T-helper 2 cell treated with Interferon-gamma antibody and Interleukin-4, amounts not matched to agents 5 μg/mL and 100 μg/mL, for 36 hours (primary cell): Measurements from ENCODE around the gene SECISBP2.
"Not testable (repeated sequence)": the region's sequence is repeated elsewhere in the genome, so short reads cannot be mapped to it uniquely, and the experiment has no call there.

Experiments
- DNase-seq: peaks from one replicate; pipeline ENCODE4 v3.0.0; 2021; ENCODE audit warnings: low spot score
- H3K27ac Mint-ChIP-seq: one replicate; pipeline ENCODE4 v1.8.0; 2021; ENCODE audit warnings: mild to moderate bottlenecking, mixed read lengths
- H3K27me3 Mint-ChIP-seq: one replicate; pipeline ENCODE4 v1.8.0; 2021; ENCODE audit warnings: low read depth, mixed read lengths
- H3K36me3 Mint-ChIP-seq: one replicate; pipeline ENCODE4 v1.8.0; 2021; ENCODE audit warnings: low read depth, mixed read lengths
- H3K4me1 Mint-ChIP-seq: one replicate; pipeline ENCODE4 v1.8.0; 2021; ENCODE audit warnings: low read depth, mixed read lengths
- H3K4me3 Mint-ChIP-seq: one replicate; pipeline ENCODE4 v1.8.0; 2022; ENCODE audit warnings: mild to moderate bottlenecking, moderate library complexity, mixed read lengths
- H3K9me3 Mint-ChIP-seq: one replicate; pipeline ENCODE4 v1.8.0; 2021; ENCODE audit warnings: mixed read lengths

The SECISBP2 gene

DNA sequence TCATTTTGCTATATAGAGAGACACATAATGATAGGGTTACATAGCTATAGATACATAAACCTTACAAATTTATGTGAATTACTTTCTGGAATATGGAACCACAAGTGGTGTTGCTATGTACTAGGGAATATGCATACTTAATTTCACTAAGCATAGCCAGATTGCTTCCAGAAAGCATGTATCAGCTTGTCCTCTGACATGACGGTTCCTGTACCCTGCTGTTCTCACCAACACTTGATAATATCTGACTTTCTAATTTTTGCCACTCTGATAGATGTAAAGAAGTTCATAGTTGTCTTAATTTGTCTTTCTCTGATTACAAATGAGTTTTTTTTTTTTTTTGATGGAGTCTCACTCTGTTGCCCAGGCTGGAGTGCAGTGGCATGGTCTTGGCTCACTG lies 25.3 kb upstream of the SECISBP2 start:
- Mint-ChIP-seq H3K9me3 (peaks cover 14% of the 10 kb centered on the region), H3K27me3 (peaks cover 20% of the 10 kb centered on the region), H3K4me3 (no peak overlapping the region), H3K27ac (no peak overlapping the region), H3K4me1 (no peaks in the 10 kb centered on the region), H3K36me3 (no peaks in the 10 kb centered on the region)
- no peak for DNase-seq

DNA sequence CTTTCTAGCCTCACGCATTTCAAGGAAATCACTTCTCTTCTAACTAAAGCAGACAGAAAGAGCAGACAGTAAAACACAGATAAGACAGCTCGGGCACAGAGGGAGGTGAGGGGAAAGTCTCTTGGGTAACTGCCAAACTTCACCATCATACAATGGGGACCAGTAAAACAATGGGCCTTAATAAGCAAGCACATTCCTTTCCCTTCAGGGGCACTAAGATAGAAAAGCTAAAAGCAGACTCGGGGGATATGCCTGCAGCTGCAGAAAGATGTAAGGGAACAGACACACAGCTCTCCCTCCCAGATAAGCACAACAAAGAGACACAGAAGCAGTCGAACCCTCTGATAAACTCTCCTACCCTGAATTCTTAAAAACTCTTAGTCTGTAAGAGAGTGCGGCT lies 22.9 kb upstream of the SECISBP2 start:
- Mint-ChIP-seq H3K9me3 (peaks cover 14% of the 10 kb centered on the region), H3K27me3 (peaks cover 19% of the 10 kb centered on the region)
- no peak for DNase-seq

DNA sequence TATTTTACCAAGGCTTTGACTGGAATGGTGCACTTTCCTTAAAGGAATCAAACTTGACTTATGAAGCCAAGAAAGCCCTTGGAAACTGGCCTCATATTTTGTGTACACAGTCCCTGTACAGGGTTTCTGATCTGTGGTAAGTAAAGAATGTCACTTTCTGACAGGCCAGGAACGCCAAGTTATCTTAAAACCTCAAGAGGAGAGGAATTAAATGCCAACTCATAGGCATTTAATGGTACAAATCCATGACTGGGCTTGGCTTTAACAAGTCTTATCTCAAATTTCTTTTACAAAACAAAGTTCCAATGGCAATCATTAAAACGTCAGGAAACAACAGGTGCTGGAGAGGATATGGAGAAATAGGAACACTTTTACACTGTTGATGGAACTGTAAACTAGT lies 16.3 kb upstream of the SECISBP2 start:
- not testable (repeated sequence) for H3K4me1 Mint-ChIP-seq, H3K9me3 Mint-ChIP-seq, DNase-seq, H3K27ac Mint-ChIP-seq, H3K36me3 Mint-ChIP-seq, H3K27me3 Mint-ChIP-seq, H3K4me3 Mint-ChIP-seq

More for the DNA sequence above, 22.9 kb upstream of the SECISBP2 start:
- Mint-ChIP-seq H3K27ac (no peak overlapping the region), H3K4me3 (no peak overlapping the region), H3K4me1 (no peaks in the 10 kb centered on the region), H3K36me3 (no peaks in the 10 kb centered on the region)

DNA sequence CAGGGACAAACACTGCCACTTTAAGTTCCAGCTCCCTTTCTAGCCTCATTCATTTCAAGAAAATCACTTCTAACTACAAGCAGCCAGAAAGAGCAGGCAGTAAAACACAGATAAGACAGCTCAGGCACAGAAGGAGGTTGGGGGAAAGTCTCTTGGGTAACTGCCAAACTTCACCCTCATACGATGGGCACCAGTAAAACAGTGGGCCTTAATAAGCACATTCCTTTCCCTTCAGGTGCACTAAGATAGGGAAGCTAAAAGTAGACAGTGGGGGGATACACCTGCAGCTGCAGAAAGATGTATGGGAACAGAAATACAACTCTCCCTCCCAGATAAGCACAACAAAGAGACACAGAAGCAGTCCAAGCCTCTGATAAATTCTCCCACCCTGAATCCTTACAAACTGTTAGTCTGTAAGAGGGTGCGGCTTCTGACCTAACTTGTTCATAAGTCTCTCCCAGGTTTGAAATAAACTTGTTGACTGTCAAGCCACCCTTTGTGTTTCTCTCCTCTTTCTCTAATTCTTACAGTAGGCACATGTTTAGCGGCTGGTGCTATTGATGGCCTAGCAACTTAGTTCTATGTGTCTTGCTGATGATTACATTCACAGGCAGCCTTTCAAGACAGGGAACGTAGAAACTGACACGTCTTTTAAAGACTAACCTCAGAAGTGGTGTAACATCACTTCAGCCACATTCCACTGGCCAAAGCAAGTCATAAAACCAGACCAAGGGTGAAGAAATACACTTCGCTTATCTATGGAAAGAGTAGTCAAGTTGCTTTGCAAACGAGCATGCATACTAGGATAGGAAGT lies 14.1 kb upstream of the SECISBP2 start:
- no peaks in the 10 kb centered on the region for H3K9me3 Mint-ChIP-seq
- peaks cover 5% of the 10 kb centered on the region for H3K4me1 Mint-ChIP-seq
- no peak overlapping the region for H3K4me3 Mint-ChIP-seq
- peaks cover 2% of the 10 kb centered on the region for H3K27me3 Mint-ChIP-seq
- no peak for DNase-seq
- H3K27ac Mint-ChIP-seq = no peak overlapping the region
- H3K36me3 Mint-ChIP-seq = peaks cover 6% of the 10 kb centered on the region

DNA sequence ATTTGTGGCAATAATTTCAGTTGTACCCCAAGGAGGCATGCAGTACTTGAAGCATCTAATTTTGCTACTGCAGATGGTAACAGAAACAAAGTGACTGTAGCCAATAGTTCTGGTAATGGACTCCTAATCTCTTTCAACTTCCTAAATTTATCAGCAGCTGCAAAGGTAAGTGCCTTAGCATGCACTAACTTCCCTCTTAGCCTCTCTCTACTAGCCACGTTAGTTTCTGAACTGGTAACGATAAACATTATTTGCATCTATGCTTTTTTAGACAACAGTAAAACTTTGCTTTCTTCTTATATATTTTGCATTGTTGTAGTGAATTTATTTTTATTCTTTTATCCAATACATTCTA lies 13.5 kb upstream of the SECISBP2 start:
- Mint-ChIP-seq H3K4me1 (peaks cover 8% of the 10 kb centered on the region), H3K27me3 (peaks cover 2% of the 10 kb centered on the region)
- DNase-seq = no peak

DNA sequence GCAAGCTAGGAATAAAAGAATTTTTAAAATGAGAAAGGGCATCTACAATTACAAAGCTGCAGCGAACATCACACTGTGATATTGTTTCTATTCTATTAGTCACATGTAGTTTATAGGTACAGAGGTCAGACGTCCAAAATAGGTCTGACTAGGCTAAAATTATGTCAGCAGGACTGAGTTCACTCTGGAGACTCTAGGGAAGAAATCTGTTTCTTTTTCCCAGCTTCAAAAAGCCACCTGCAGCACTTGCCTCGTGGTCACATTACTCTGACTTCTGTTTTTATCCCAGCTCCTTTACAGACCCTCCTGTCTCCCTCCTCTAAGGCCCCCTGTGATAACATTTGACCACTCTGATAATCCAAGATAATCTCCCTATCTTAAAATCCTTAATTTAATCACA lies 12.4 kb upstream of the SECISBP2 start:
- H3K36me3 Mint-ChIP-seq = peaks cover 12% of the 10 kb centered on the region
- H3K27ac Mint-ChIP-seq = no peak overlapping the region
- peaks cover 12% of the 10 kb centered on the region for H3K4me1 Mint-ChIP-seq
- no peaks in the 10 kb centered on the region for H3K9me3 Mint-ChIP-seq
- H3K4me3 Mint-ChIP-seq = no peak overlapping the region
- H3K27me3 Mint-ChIP-seq = peaks cover 3% of the 10 kb centered on the region
- no peak for DNase-seq

More for the DNA sequence above, 13.5 kb upstream of the SECISBP2 start:
- H3K36me3 Mint-ChIP-seq = peaks cover 8% of the 10 kb centered on the region
- no peak overlapping the region for H3K4me3 Mint-ChIP-seq
- H3K9me3 Mint-ChIP-seq = no peaks in the 10 kb centered on the region
- H3K27ac Mint-ChIP-seq = no peak overlapping the region

DNA sequence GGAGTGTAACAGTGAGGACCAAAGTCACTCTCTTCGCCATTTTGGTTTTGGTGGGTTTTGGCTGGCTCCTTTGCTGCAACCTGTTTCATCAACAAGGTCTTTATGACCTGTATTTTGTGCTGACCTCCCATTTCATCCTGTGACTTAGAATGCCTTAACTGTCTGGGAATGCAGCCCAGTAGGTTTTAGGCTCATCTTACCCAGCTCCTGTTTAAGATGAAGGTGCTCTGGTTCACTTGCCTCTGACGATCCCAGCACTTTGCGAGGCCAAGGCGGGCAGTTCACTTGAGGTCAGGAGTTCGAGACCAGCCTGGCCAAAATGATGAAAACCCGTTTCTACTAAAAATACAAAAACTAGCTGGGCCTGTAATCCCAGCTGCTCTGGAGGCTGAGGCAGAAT lies 9.1 kb upstream of the SECISBP2 start:
- Mint-ChIP-seq H3K36me3 (peaks cover 35% of the 10 kb centered on the region), H3K27ac (peak overlapping the region; percentile 100), H3K4me3 (peak overlapping the region; percentile 96), H3K27me3 (peaks cover 3% of the 10 kb centered on the region), H3K4me1 (peaks cover 27% of the 10 kb centered on the region), H3K9me3 (no peaks in the 10 kb centered on the region)
- DNase-seq = no peak

DNA sequence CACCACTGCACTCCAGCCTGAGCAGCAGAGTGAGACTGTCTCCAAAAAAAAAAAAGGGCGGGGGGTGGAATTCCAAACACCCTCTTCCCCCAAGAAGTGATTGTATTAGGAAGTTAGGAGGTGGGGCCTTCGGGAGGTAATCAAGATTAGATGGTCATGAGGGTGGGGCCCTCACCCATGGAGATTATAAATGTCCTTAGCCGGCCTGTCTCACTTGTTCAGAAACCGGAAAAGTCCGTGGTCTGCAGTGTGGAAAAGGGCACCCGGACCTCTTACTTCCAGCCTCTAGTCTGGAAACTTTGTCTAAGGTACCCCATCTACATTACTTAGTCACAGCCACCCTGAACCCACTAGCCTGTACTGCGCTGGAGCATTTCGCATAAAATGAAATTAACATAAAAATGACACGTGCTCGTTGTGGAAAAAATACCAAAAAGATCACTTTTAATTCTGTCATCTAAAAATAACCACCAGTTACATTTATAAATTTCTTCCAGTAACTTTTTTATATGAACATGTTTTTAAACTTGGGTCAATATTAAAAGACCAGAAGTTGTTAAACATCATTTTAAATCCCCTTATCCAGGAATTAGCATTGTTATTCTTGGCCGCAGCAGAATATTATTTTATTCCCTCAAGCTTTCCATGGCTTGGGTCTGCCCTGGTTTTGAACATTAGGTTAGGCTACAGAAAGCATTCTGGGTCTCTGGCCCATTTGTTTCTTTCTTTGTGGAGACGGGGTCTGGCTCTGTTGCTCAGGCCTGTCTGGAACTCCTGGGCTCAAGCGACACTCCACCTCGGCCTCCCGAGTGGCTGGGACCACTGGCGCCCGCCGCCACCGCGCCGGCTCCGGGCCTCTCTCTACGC lies 8.5 kb upstream of the SECISBP2 start:
- peaks cover 34% of the 10 kb centered on the region for H3K4me1 Mint-ChIP-seq
- H3K27ac Mint-ChIP-seq = peak overlapping the region; percentile 100

DNA sequence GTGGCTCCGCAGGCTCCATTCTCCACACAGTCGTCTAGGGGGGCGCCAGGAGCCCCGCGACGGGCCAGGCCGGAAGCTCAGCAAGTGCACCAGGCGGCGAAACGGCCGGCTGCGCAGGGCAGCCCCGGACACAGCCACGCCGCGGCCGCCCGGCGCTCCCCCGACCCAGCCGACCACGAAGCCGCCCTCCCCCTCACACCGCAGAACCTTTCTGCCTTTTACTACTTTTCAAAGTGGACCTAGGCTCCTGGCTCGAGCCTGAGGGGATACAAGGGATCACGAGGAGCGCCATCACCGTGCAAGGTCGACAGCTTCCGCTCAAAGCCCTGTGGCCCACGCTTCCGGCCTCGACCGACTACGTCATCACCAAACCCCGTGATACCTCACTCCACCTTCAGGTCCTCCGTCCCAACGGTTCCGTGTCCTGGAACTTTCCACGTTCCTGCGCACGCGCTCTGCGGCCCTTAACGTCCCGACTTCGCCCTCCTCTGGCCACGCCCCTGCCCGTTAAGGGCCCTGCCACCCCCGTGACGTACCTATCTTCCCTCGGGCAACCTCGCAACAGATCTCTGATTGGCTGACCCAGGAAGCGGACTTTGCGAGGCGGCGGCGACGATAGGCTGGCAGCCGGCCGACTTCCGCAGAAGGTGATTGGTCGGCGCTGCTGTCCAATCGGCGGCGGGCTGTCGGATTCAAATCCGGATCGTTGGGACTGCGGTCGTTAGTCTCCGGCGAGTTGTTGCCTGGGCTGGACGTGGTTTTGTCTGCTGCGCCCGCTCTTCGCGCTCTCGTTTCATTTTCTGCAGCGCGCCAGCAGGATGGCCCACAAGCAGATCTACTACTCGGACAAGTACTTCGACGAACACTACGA lies 7.6 kb upstream of the SECISBP2 start, which contains the start of gene CKS2:
Gene CKS2 (plus strand): TSS at position 721 of the 871 bp plus-strand sequence. CDS start 98 bp downstream, at position 819.
- Mint-ChIP-seq H3K36me3 (peaks cover 48% of the 10 kb centered on the region), H3K9me3 (no peaks in the 10 kb centered on the region), H3K4me1 (peaks cover 38% of the 10 kb centered on the region), H3K27me3 (peaks cover 3% of the 10 kb centered on the region), H3K27ac (peak within 1 kb of the TSS; percentile 100), H3K4me3 (peak within 1 kb of the TSS; percentile 96)
- peak; percentile 100 for DNase-seq

More for the DNA sequence above, 8.5 kb upstream of the SECISBP2 start:
- peaks cover 41% of the 10 kb centered on the region for H3K36me3 Mint-ChIP-seq
- H3K9me3 Mint-ChIP-seq = no peaks in the 10 kb centered on the region
- H3K27me3 Mint-ChIP-seq = peaks cover 3% of the 10 kb centered on the region
- DNase-seq = no peak
- peak overlapping the region; percentile 96 for H3K4me3 Mint-ChIP-seq

DNA sequence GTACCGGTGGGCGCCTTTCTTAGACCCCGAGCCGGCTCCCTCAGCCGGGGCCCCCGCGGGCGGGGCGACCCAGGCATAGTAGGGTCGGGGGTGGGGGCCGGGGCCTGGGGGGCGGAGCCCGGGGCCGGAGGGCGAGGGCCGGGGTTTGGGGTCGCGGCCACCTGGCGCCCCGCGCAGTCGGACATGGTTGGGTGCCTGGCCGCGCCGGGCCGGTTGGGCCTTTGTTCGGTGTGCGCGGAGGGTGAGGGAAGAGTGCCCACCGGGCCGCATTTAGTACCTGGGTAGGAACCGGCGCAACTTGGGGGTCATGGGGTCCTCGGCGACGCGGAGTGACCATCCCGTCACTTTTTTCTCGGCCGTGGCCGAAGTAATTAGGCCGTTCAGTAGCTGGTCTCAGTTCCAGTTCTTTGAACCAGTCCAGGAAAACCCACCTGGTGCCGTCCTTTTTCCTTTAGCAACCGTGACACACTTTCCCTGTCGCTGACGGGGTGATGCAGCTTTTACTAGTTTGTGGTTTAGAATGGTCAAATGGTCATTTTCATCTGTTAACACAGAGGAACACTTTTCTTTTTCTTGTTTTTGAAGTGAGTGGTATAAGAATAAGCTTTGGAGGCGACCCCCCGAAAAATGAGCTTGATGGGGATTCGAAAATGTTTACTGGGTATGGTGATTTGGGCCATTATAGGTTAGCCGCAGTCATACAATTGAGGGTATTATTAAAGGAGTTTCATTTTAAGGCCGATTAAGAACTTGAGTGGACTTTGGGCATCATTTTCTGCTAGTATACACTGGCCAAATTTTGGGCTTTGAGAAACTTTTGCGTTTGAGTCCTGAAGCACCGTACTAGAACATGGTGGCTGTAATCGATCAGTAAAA lies 6.7 kb upstream of the SECISBP2 start:
- Mint-ChIP-seq H3K36me3 (peaks cover 55% of the 10 kb centered on the region), H3K4me1 (peaks cover 42% of the 10 kb centered on the region), H3K4me3 (peak overlapping the region; percentile 96), H3K9me3 (no peaks in the 10 kb centered on the region), H3K27me3 (peaks cover 3% of the 10 kb centered on the region), H3K27ac (peak overlapping the region; percentile 100)
- DNase-seq = no peak

DNA sequence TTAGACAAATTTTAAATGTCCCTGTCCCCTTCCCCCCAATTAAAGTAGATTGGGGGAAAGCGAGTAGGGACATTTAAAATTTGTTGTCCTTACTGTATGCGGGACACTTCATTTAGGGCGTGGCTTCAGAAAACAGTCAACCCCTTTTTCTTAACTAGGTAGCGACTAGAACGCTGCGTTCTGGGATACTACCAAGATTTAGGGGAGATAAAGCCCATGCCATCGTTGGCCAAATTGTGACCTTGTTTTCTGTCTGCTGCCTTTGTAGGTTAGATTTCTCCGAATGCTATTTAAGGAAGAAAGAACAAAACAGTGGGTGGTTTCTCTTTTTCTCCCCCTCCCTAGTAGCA lies 6.1 kb upstream of the SECISBP2 start:
- peak; percentile 26 for DNase-seq
- H3K4me3 Mint-ChIP-seq = peak overlapping the region; percentile 96
- H3K4me1 Mint-ChIP-seq = peaks cover 47% of the 10 kb centered on the region
- peaks cover 61% of the 10 kb centered on the region for H3K36me3 Mint-ChIP-seq
- no peaks in the 10 kb centered on the region for H3K9me3 Mint-ChIP-seq
- peaks cover 3% of the 10 kb centered on the region for H3K27me3 Mint-ChIP-seq
- peak overlapping the region; percentile 80 for H3K27ac Mint-ChIP-seq

DNA sequence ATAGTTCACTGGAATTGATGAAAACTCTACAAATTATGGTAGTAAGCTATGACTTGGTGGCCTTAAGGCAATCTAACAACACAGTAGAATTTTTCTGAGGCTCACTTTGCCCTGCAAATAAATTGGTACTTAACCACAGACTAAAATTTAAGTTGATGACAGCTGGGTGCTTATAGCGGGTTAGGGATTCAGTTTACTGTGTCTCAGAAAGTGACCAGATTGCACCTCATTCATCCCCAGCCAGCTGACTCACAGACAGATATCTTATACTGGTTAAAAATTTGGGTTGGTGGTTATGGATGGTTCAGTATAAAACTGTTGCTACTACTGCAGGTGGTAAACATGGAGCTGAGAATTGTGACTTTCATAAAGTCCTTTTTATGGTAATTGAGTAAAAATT lies 4.5 kb upstream of the SECISBP2 start:
- Mint-ChIP-seq H3K4me1 (peaks cover 50% of the 10 kb centered on the region), H3K36me3 (peaks cover 68% of the 10 kb centered on the region), H3K27ac (peak overlapping the region; percentile 53), H3K9me3 (no peaks in the 10 kb centered on the region), H3K4me3 (peak overlapping the region; percentile 96), H3K27me3 (peaks cover 3% of the 10 kb centered on the region)
- DNase-seq = peak; percentile 29

DNA sequence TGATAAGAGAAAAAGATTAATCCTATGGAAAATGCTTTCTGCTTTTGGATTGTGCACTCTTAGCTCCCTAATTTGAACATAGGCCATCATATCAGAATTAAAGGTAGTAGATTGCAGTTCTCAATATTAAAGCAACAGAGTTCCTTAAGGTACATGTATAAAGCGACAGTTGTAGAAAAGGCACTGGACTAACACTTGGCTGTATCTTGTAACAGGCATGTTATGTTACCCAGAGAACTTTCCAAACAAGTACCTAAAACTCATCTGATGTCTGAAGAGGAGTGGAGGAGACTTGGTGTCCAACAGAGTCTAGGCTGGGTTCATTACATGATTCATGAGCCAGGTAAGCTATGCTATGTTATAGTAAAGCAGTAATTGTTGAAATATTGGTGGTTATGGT lies 3.3 kb upstream of the SECISBP2 start:
- Mint-ChIP-seq H3K36me3 (peaks cover 69% of the 10 kb centered on the region), H3K4me3 (peak overlapping the region; percentile 96), H3K4me1 (peaks cover 54% of the 10 kb centered on the region)

More for the DNA sequence above, 3.3 kb upstream of the SECISBP2 start:
- no peak for DNase-seq
- H3K27ac Mint-ChIP-seq = peak overlapping the region; percentile 53
- H3K9me3 Mint-ChIP-seq = no peaks in the 10 kb centered on the region
- H3K27me3 Mint-ChIP-seq = peaks cover 3% of the 10 kb centered on the region
